Erythroblast (primary cell): ENCODE results near the gene TOGARAM1.

Source experiments
- DNase-seq, 2 experiments: peaks; one replicate each; lab custom pipeline; 2025; lab: John Stamatoyannopoulos, UW
- GATA1 ChIP-seq: IDR thresholded peaks from 2 replicates; pipeline ENCODE4 v1.6.1; 2011; ENCODE audit warnings: low read depth, mild to moderate bottlenecking, control low read depth, low read length, moderate library complexity
- POLR2A ChIP-seq: IDR thresholded peaks from 2 replicates; pipeline ENCODE4 v1.6.1; 2011; ENCODE audit warnings: mild to moderate bottlenecking, low read length

TOGARAM1 gene

GRCh38 chr14:45041641-45042040 is 79.7 kb downstream of the TOGARAM1 start:
- no peak for DNase-seq
- TF ChIP-seq POLR2A (no peak), GATA1 (no peak)

GRCh38 chr14:45044638-45045037 is 82.6 kb downstream of the TOGARAM1 start:
- DNase-seq: no peak
- TF ChIP-seq POLR2A (no peak), GATA1 (no peak)

- DNase-seq: no peak
- no peak for TF ChIP-seq POLR2A
- no peak for TF ChIP-seq GATA1
These were observed 86.4 kb downstream of the TOGARAM1 start for GRCh38 chr14:45048385-45048784.

GRCh38 chr14:45051180-45051579 is 89.2 kb downstream of the TOGARAM1 start:
- no peak for DNase-seq
- TF ChIP-seq GATA1 (no peak), POLR2A (no peak)

- DNase-seq: no peak
- TF ChIP-seq POLR2A (no peak), GATA1 (no peak)
These were observed 89.9 kb downstream of the TOGARAM1 start for GRCh38 chr14:45051896-45052295.

- no peak for DNase-seq
- no peak for TF ChIP-seq POLR2A
- TF ChIP-seq GATA1: no peak
These were observed 95.4 kb downstream of the TOGARAM1 start for GRCh38 chr14:45057349-45057748.

GRCh38 chr14:45057881-45058364 is 95.9 kb downstream of the TOGARAM1 start:
- no peak for TF ChIP-seq POLR2A
- TF ChIP-seq GATA1: no peak
- no peak for DNase-seq

GRCh38 chr14:45060551-45060950 is 98.6 kb downstream of the TOGARAM1 start:
- no peak for DNase-seq
- TF ChIP-seq GATA1 (no peak), POLR2A (no peak)

- no peak for DNase-seq
- no peak for TF ChIP-seq GATA1
- no peak for TF ChIP-seq POLR2A
These were observed 103.5 kb downstream of the TOGARAM1 start for GRCh38 chr14:45065540-45065939.

GRCh38 chr14:45065956-45066355 is 104.0 kb downstream of the TOGARAM1 start:
- no peak for DNase-seq
- TF ChIP-seq GATA1 (no peak), POLR2A (no peak)

- no peak for DNase-seq
- TF ChIP-seq GATA1 (no peak), POLR2A (no peak)
These were observed 104.7 kb downstream of the TOGARAM1 start for GRCh38 chr14:45066667-45067066.

GRCh38 chr14:45068396-45068795 is 106.4 kb downstream of the TOGARAM1 start:
- TF ChIP-seq POLR2A: no peak
- no peak for TF ChIP-seq GATA1
- DNase-seq: peak in 1 of 2 experiments; percentile 3

- no peak for TF ChIP-seq GATA1
- TF ChIP-seq POLR2A: no peak
- DNase-seq: peak; percentile 15 to 18
These were observed 108.2 kb downstream of the TOGARAM1 start for GRCh38 chr14:45070215-45070614.

- no peak for DNase-seq
- TF ChIP-seq GATA1 (no peak), POLR2A (no peak)
These were observed 110.1 kb downstream of the TOGARAM1 start for GRCh38 chr14:45072126-45072525.

GRCh38 chr14:45073231-45073879 is 111.4 kb downstream of the TOGARAM1 start:
- DNase-seq: no peak
- TF ChIP-seq POLR2A (no peak), GATA1 (no peak)
